ENCODE results near the gene CYP19A1.

The CYP19A1 gene

GRCh38 chr15:51325167-51325566 lies 13.2 kb downstream of the CYP19A1 start:
- DNase-seq (ENCODE audit: low read depth in 3 of 3): no peak

- no peak for DNase-seq (ENCODE audit: low read depth in 3 of 3)
Observed at GRCh38 chr15:51323749-51324148, 14.6 kb downstream of the CYP19A1 start.

- no peak for DNase-seq (ENCODE audit: low read depth in 3 of 3)
Observed at GRCh38 chr15:51322621-51323296, 15.6 kb downstream of the CYP19A1 start.

- no peak for DNase-seq (ENCODE audit: low read depth in 3 of 3)
Observed at GRCh38 chr15:51321316-51321715, 17.1 kb downstream of the CYP19A1 start.

GRCh38 chr15:51320843-51321242 lies 17.6 kb downstream of the CYP19A1 start:
- DNase-seq (ENCODE audit: low read depth in 3 of 3): no peak

GRCh38 chr15:51319539-51319938 lies 18.9 kb downstream of the CYP19A1 start:
- DNase-seq (ENCODE audit: low read depth in 3 of 3): no peak

- no peak for DNase-seq (ENCODE audit: low read depth in 3 of 3)
Observed at GRCh38 chr15:51318382-51319150, 19.8 kb downstream of the CYP19A1 start.

GRCh38 chr15:51316636-51317035 lies 21.8 kb downstream of the CYP19A1 start:
- DNase-seq (ENCODE audit: low read depth in 3 of 3): no peak

- DNase-seq (ENCODE audit: low read depth in 3 of 3): no peak
Observed at GRCh38 chr15:51315726-51316125, 22.7 kb downstream of the CYP19A1 start.

GRCh38 chr15:51314391-51315337 lies 23.7 kb downstream of the CYP19A1 start:
- no peak for DNase-seq (ENCODE audit: low read depth in 3 of 3)

GRCh38 chr15:51313644-51314280 lies 24.6 kb downstream of the CYP19A1 start:
- no peak for DNase-seq (ENCODE audit: low read depth in 3 of 3)

GRCh38 chr15:51313074-51313393 lies 25.4 kb downstream of the CYP19A1 start:
- no peak for DNase-seq (ENCODE audit: low read depth in 3 of 3)

GRCh38 chr15:51312166-51313073 lies 26.0 kb downstream of the CYP19A1 start:
- DNase-seq (ENCODE audit: low read depth in 3 of 3): no peak

GRCh38 chr15:51311510-51311909 lies 26.9 kb downstream of the CYP19A1 start:
- no peak for DNase-seq (ENCODE audit: low read depth in 3 of 3)

- DNase-seq (ENCODE audit: low read depth in 3 of 3): no peak
Observed at GRCh38 chr15:51310064-51310463, 28.3 kb downstream of the CYP19A1 start.

GRCh38 chr15:51307811-51308210 lies 30.6 kb downstream of the CYP19A1 start:
- no peak for DNase-seq (ENCODE audit: low read depth in 3 of 3)

GRCh38 chr15:51307325-51307724 lies 31.1 kb downstream of the CYP19A1 start:
- DNase-seq (ENCODE audit: low read depth in 3 of 3): no peak

- no peak for DNase-seq (ENCODE audit: low read depth in 3 of 3)
Observed at GRCh38 chr15:51303462-51303980, 34.9 kb downstream of the CYP19A1 start.

- DNase-seq (ENCODE audit: low read depth in 3 of 3): no peak
Observed at GRCh38 chr15:51302480-51302879, 35.9 kb downstream of the CYP19A1 start.

GRCh38 chr15:51299187-51300015 lies 39.0 kb downstream of the CYP19A1 start:
- no peak for DNase-seq (ENCODE audit: low read depth in 3 of 3)
